Astrocyte (in vitro differentiated cells and primary cell): ENCODE results near the gene SMC1B. TPM values are rescaled to one million over a fixed set of nuclear protein-coding genes. Genes with fewer than 3 reads are reported as not detected.

Experiments used
- DNase-seq: peaks from one replicate; pipeline ENCODE4 v3.0.0-alpha.2; 2010; ENCODE audit warnings: low read depth
- FAIRE-seq: peaks from 2 replicates; lab custom pipeline; 2011; peaks lifted over from hg19 to GRCh38; lab: Jason Lieb, UNC
- H2AFZ ChIP-seq: 2 replicates; pipeline ENCODE4 v1.6.0; 2012; ENCODE audit warnings: low read depth, low read length, inconsistent platforms
- H3K27ac ChIP-seq: 2 replicates; pipeline ENCODE4 v1.5.1; 2011; ENCODE audit warnings: low read depth, low read length, inconsistent platforms
- H3K27me3 ChIP-seq: 2 replicates; pipeline ENCODE4 v1.6.0; 2011; ENCODE audit warnings: low read length, inconsistent platforms; ENCODE audit not compliant: insufficient read depth
- H3K36me3 ChIP-seq: 2 replicates; pipeline ENCODE4 v1.5.1; 2011; ENCODE audit warnings: low read length, inconsistent platforms; ENCODE audit not compliant: insufficient read depth
- H3K4me1 ChIP-seq: 2 replicates; pipeline ENCODE4 v1.5.1; 2011; ENCODE audit warnings: low read length, inconsistent platforms; ENCODE audit not compliant: insufficient read depth
- H3K4me2 ChIP-seq: 2 replicates; pipeline ENCODE4 v1.6.0; 2012; ENCODE audit warnings: low read length, inconsistent platforms
- H3K4me3 ChIP-seq: 2 replicates; pipeline ENCODE4 v1.5.1; 2011; ENCODE audit warnings: low read depth, mild to moderate bottlenecking, low read length, inconsistent platforms; ENCODE audit not compliant: insufficient read depth
- H3K79me2 ChIP-seq: 2 replicates; pipeline ENCODE4 v1.6.0; 2012; ENCODE audit warnings: mild to moderate bottlenecking, low read length, inconsistent platforms; ENCODE audit not compliant: insufficient read depth
- H3K9ac ChIP-seq: 2 replicates; pipeline ENCODE4 v1.6.0; 2012; ENCODE audit warnings: mild to moderate bottlenecking, low read length, inconsistent platforms
- H3K9me3 ChIP-seq: 2 replicates; pipeline ENCODE4 v1.5.1; 2012; ENCODE audit warnings: low read depth, mild to moderate bottlenecking, low read length, inconsistent platforms; ENCODE audit not compliant: insufficient read depth
- H4K20me1 ChIP-seq: 2 replicates; pipeline ENCODE4 v1.6.0; 2012; ENCODE audit warnings: low read length, inconsistent platforms; ENCODE audit not compliant: insufficient read depth
- H3K27ac Mint-ChIP-seq: one replicate; pipeline ENCODE4 v1.8.0; 2021; ENCODE audit warnings: mild to moderate bottlenecking, mixed read lengths; ENCODE audit not compliant: unreplicated experiment
- H3K27me3 Mint-ChIP-seq: one replicate; pipeline ENCODE4 v1.8.0; 2021; ENCODE audit warnings: low read depth, mixed read lengths; ENCODE audit not compliant: unreplicated experiment
- H3K36me3 Mint-ChIP-seq: one replicate; pipeline ENCODE4 v1.8.0; 2021; ENCODE audit warnings: low read depth, mixed read lengths; ENCODE audit not compliant: unreplicated experiment
- H3K4me1 Mint-ChIP-seq: one replicate; pipeline ENCODE4 v1.8.0; 2021; ENCODE audit warnings: low read depth, mixed read lengths; ENCODE audit not compliant: unreplicated experiment
- H3K4me3 Mint-ChIP-seq: one replicate; pipeline ENCODE4 v1.8.0; 2021; ENCODE audit warnings: mild to moderate bottlenecking, moderate library complexity, mixed read lengths; ENCODE audit not compliant: unreplicated experiment
- H3K9me3 Mint-ChIP-seq: one replicate; pipeline ENCODE4 v1.8.0; 2021; ENCODE audit warnings: mild to moderate bottlenecking, mixed read lengths; ENCODE audit not compliant: unreplicated experiment
- CTCF ChIP-seq: IDR thresholded peaks from 2 replicates; pipeline ENCODE4 v1.5.1; 2011; ENCODE audit warnings: low read depth, mild to moderate bottlenecking, inconsistent platforms, low read length, moderate library complexity; ENCODE audit not compliant: insufficient read depth
- EZH2 ChIP-seq: IDR thresholded peaks from 2 replicates; pipeline ENCODE4 v1.6.1; 2012; ENCODE audit warnings: mild to moderate bottlenecking, low read length, inconsistent platforms; ENCODE audit not compliant: insufficient read depth
- total RNA-seq: library from RNA; stranded (reverse); gene quantifications from 2 replicates; pipeline ENCODE4 v1.2.1, GENCODE V29; 2021

SMC1B gene
- total RNA-seq, 1 donor from 2014 or later: not detected

GRCh38 chr22:45421349-45422055 lies 8.1 kb upstream of the SMC1B start:
- H4K20me1 ChIP-seq: no peaks in the 10 kb centered on the region
- FAIRE-seq: no peak
- no peaks in the 10 kb centered on the region for H3K36me3 ChIP-seq
- H3K4me1 ChIP-seq: no peaks in the 10 kb centered on the region
- no peak overlapping the region for H3K4me2 ChIP-seq
- H3K9me3 Mint-ChIP-seq: peaks cover 5% of the 10 kb centered on the region
- no peak for DNase-seq
- H3K4me3 ChIP-seq: no peak overlapping the region
- peaks cover 5% of the 10 kb centered on the region for H3K36me3 Mint-ChIP-seq
- no peak overlapping the region for H3K9ac ChIP-seq
- no peaks in the 10 kb centered on the region for H3K27me3 ChIP-seq
- no peak overlapping the region for H3K27ac ChIP-seq
- H3K4me1 Mint-ChIP-seq: no peaks in the 10 kb centered on the region
- H3K79me2 ChIP-seq: no peaks in the 10 kb centered on the region
- TF ChIP-seq EZH2 (no peak), CTCF (no peak)
- no peaks in the 10 kb centered on the region for H3K9me3 ChIP-seq
- H2AFZ ChIP-seq: no peak overlapping the region
- H3K27me3 Mint-ChIP-seq: peaks cover 34% of the 10 kb centered on the region
- no peak overlapping the region for H3K4me3 Mint-ChIP-seq
- no peak overlapping the region for H3K27ac Mint-ChIP-seq

GRCh38 chr22:45420539-45420938 lies 7.1 kb upstream of the SMC1B start:
- H3K9ac ChIP-seq: no peak overlapping the region
- no peak overlapping the region for H3K4me3 ChIP-seq
- no peak overlapping the region for H3K4me2 ChIP-seq
- no peaks in the 10 kb centered on the region for H3K4me1 ChIP-seq
- no peaks in the 10 kb centered on the region for H3K36me3 ChIP-seq
- no peak overlapping the region for H3K4me3 Mint-ChIP-seq
- FAIRE-seq: no peak
- no peaks in the 10 kb centered on the region for H3K79me2 ChIP-seq
- no peaks in the 10 kb centered on the region for H4K20me1 ChIP-seq
- no peaks in the 10 kb centered on the region for H3K36me3 Mint-ChIP-seq
- no peak overlapping the region for H3K27ac Mint-ChIP-seq
- no peaks in the 10 kb centered on the region for H3K4me1 Mint-ChIP-seq
- no peak overlapping the region for H2AFZ ChIP-seq
- H3K27me3 Mint-ChIP-seq: peaks cover 34% of the 10 kb centered on the region
- no peaks in the 10 kb centered on the region for H3K9me3 ChIP-seq
- H3K27ac ChIP-seq: no peak overlapping the region
- no peaks in the 10 kb centered on the region for H3K27me3 ChIP-seq
- no peak for DNase-seq
- TF ChIP-seq CTCF (no peak), EZH2 (no peak)
- no peaks in the 10 kb centered on the region for H3K9me3 Mint-ChIP-seq

GRCh38 chr22:45420011-45420410 lies 6.6 kb upstream of the SMC1B start:
- Histone ChIP-seq H3K4me2 (no peak overlapping the region), H2AFZ (no peak overlapping the region), H3K79me2 (no peaks in the 10 kb centered on the region), H3K27me3 (no peaks in the 10 kb centered on the region), H3K9ac (no peak overlapping the region), H4K20me1 (no peaks in the 10 kb centered on the region), H3K36me3 (no peaks in the 10 kb centered on the region), H3K27ac (no peak overlapping the region), H3K4me1 (no peaks in the 10 kb centered on the region), H3K4me3 (no peak overlapping the region), H3K9me3 (no peaks in the 10 kb centered on the region)
- H3K9me3 Mint-ChIP-seq: no peaks in the 10 kb centered on the region
- DNase-seq (no peak), FAIRE-seq (no peak)
- TF ChIP-seq EZH2: no peak
- TF ChIP-seq CTCF: no peak
- H3K4me3 Mint-ChIP-seq: no peak overlapping the region
- peaks cover 32% of the 10 kb centered on the region for H3K27me3 Mint-ChIP-seq
- no peaks in the 10 kb centered on the region for H3K4me1 Mint-ChIP-seq
- no peak overlapping the region for H3K27ac Mint-ChIP-seq
- H3K36me3 Mint-ChIP-seq: no peaks in the 10 kb centered on the region
